Stimulated activated CD8-positive, alpha-beta memory T cell treated with anti-CD3 and anti-CD28 coated beads, Interleukin-4, amount 100 ng/mL, for 24 hours (primary cell): ENCODE measurements around the gene SESN3.
"Not testable (repeated sequence)": the region's sequence is repeated elsewhere in the genome, so short reads cannot be mapped to it uniquely, and the experiment has no call there.

Experiments
- DNase-seq: peaks from one replicate; pipeline ENCODE4 v3.0.0-alpha.2; 2020; ENCODE audit warnings: low read depth

Gene SESN3, protein sequence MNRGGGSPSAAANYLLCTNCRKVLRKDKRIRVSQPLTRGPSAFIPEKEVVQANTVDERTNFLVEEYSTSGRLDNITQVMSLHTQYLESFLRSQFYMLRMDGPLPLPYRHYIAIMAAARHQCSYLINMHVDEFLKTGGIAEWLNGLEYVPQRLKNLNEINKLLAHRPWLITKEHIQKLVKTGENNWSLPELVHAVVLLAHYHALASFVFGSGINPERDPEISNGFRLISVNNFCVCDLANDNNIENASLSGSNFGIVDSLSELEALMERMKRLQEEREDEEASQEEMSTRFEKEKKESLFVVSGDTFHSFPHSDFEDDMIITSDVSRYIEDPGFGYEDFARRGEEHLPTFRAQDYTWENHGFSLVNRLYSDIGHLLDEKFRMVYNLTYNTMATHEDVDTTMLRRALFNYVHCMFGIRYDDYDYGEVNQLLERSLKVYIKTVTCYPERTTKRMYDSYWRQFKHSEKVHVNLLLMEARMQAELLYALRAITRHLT

DNA sequence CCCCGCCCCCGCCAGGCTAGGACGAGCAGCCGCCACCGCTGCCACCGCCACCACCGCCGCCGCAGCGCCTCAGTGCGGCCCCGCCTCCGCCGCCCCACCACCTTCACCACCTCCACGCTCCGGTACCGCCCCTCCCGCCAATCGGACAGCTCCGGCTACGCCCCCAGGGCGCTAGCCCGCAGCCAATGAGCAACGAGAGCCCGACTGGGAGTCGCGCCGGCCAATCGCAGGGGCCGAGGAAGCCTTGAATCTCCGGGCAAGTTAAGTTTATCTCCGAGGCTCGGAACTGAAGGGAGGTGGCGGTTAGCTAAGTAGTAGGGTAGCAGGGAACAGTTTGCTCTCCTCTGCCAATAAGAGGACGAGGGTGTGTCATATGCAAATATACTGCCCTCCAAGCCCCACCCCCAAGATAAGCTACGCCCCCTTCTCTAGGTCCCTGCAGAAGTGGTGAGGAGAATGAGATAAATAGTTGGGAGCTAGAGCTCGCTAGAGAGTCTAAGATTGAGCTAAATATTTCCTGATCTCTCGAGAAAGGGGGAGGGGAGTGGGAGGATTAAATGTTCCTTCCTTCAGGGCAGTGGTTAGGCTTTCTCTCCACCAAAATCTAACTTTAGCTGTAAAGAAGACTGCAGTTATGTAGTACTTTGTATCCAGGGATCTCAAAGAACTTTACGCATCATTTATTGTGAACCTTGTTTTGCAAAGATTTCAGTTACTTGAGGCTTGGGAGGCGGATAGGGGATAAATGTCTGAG, at the start of gene SESN3:
TSS of gene SESN3 (minus strand) at position 76 of the 754 bp plus-strand sequence. CDS start 342 bp downstream, outside the sequence.
- DNase-seq: peak; percentile 97

DNA sequence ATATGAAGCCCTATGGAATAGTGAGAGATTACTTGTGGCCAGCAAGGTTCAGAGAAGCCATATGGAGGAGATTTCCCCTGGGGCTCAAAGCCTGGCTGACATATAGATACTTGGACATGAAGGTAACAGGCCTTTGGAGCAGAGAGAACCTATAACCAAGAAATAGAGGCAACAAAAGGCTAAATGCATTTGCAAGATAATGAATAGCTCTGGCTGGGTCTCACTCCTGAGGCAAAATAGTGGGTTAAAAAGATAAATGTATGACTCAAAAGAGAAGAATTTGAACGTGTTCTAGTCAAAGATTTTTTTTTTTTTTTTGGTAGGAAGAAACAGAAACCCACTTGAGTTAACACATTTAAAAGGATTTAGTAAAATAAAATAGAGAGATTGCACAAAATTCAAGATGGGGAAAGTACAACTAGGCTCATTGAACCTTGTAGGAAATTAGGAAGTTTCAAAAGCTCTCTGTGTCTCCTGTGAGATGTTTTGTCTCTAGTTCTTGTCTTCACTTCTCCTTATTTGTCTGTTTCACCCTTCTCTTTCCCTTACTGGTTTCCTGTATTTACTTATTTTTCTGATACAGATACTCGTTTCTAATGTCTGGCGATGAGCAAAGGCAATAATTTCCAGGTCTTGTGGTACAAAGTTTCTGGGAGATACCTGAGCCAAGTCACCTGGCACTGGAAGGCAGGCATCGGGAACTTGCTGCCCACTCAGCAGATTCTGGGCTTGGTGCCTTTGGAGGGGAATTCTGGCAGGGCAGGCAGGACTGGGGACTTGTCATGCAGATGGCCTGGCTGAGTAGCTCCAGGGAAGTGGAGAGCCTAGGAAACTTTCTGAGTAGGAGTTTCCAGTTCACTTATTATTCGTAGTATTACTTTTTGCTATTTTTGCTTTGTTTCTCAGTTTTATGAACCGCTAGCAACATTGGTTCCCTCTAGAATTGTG, 49.2 kb upstream of the SESN3 start:
- no peak for DNase-seq

DNA sequence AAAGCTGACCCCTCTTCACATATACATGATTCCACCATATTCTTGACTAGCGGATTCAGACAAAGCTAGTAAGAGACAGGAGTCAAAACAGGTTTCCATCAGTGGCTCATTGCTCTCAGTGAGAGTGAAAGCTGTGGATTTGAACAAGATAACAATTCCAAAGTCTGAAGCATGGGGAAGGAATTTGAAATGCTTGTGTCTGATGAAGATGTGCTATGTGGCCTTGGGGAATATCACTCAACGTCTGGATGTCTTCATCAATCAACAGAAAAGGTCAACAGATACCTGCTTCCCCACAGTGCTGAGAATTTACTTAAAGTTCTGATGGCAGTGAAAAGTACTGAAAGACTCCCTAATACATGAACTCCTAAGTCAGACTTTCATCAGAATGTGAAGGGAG, 46.9 kb upstream of the SESN3 start:
- no peak for DNase-seq

DNA sequence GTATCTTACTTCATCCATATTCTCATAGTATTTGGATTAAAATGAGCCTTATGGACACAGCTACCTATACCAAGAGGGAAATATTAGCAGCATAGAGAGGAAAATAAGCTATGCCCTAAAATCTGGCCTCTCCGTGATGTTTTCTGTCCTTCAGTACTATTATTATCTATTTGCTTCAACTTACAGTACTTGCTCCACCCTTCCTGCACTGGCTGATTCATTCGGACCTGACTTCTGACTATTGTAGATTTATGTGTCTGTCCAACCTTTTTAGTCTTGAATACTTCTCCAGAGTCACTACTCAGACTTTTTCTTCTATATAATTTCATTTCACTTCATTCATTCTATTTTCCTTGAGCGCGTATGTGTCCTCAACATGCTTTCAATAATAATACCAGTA, 45.1 kb upstream of the SESN3 start:
- DNase-seq: no peak

DNA sequence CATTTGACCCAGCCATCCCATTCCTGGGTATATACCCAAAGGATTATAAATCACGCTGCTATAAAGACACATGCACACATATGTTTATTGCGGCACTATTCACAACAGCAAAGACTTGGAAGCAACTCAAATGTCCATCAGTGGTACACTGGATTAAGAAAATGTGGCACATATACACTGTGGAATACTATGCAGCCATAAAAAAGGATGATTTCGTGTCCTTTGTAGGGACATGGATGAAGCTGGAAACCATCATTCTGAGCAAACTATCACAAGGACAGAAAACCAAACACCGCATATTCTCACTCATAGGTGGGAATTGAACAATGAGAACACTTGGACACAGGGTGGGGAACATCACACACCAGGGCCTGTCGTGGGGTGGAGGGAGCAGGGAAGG, 42.6 kb upstream of the SESN3 start:
- DNase-seq: not testable (repeated sequence)

DNA sequence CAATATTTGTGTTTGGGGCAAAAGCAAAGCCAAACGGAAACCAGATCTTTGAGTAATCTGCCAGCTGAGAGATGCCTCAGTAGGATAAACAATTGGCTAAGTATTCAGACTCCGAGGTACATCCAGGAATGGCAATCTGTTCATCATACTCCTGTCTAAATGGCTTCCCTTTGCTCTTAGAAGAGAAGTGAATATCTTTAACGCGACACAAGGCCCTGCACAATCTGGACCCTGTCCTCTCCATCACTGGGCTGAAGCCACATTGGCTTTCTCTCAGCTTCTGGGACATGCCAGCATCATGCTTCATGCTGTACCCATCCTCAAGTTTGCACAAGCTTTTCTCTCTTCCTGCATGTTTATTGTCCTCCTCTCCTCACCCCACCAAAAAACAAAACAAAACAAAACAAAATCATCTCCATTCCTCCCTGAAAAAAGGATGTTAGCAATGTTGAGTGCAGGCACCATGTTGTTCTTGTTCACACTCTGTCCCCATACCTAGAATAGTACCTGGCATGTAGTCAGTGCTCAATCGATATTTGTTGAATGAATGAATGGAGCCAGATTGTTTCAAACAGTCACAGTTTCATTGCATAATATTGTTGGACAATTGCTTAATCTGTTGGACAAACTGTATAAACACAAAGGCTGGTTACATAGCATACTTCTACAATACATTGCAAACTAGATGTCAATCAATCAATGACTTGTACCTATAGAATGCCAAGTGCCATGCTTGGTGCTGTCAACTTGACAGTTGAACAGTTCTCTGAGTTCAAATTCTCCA, 38.2 kb upstream of the SESN3 start:
- no peak for DNase-seq

DNA sequence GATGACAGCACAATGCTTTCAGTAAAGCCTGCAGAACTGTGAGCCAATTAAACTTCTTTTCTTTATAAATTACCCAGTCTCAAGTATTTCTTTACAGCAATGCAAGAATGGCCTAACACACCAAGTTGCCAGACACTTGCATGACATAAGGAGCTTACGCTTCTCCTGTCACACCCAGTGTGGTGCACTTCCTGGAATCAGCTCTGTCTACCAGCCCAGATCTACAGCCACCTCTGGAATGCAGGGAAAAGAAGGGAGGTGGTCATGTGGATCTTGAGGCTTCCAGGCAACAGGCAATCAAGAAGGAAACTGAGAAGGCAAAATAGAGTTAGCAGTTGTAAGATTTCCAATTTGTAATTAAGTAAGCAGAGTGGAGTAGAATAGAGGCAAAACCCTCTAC, 37.4 kb upstream of the SESN3 start:
- no peak for DNase-seq

DNA sequence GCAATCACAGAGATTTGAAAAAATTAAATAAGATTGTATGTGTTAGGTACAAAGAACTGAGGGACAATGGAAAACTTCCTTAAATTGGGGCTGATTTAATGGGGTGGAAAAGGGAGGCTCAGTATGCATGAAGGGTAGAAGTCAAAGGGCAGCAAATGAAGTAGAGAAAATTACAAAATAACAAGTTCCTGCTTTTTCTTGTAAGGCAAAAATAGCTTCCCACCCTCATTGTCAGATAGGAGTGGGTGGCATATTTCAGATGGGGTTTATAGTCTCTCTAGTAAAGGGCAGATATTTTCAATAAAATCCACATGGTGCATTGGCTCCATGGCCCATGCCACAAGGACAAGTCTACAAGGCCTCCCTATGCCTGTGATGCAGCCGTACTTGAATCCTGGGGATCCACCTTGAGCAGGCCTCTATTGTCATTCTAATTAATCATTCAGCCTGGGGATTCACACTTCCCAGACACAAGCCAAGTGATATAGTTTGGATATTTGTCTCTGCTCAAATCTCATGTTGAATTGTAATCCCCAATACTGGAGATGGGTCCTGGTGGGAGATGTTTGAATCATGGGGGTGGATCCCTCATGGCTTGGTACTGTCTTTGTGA, 36.7 kb upstream of the SESN3 start:
- DNase-seq: no peak

DNA sequence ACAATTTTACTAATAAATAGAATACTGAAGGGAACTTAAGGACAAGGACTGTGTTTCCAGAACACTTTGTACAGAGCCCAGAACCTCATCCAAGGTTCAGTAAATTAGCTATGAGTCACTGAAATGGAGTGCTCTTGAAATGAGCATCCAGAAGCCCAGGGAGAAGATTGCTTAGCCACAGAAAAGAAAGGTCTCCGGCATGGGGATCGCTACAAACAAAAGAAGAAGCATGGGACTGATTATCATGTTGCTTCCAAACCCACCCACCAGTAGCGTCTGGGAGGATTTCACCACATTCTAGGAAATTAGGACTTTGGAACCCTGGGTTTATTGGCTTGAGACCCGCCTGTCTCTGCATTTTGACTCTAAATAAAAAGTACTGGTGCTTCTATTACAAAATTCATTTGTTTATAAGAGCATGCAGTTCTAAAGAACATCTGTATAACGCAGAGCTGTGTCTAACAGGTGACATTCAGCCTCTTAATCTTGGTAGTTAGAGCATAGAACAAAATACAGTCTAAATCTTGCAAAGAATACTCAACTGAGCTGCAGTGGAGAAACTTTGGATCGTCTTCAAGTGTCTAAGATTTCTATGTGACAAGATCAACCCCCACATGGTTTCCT, 35.9 kb upstream of the SESN3 start:
- no peak for DNase-seq

DNA sequence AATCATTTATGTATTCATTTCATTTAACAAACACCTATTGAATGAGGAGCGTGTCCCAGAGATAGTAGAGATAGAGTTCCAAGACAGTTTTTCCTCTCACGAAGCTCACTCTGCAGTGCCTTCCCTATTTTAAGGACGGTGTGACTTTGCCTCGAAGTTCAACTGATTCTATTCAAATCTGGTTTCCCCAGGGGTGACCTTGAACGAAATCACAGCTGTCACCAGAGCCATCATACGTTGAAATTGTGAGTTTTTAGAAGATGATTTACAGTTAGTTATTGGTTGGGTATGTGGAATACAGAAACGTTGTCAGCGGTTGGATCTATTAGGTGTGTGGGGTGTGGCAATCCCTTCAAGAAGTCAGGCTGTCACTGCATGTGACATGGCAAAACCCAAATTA, 33.9 kb upstream of the SESN3 start:
- DNase-seq: no peak

DNA sequence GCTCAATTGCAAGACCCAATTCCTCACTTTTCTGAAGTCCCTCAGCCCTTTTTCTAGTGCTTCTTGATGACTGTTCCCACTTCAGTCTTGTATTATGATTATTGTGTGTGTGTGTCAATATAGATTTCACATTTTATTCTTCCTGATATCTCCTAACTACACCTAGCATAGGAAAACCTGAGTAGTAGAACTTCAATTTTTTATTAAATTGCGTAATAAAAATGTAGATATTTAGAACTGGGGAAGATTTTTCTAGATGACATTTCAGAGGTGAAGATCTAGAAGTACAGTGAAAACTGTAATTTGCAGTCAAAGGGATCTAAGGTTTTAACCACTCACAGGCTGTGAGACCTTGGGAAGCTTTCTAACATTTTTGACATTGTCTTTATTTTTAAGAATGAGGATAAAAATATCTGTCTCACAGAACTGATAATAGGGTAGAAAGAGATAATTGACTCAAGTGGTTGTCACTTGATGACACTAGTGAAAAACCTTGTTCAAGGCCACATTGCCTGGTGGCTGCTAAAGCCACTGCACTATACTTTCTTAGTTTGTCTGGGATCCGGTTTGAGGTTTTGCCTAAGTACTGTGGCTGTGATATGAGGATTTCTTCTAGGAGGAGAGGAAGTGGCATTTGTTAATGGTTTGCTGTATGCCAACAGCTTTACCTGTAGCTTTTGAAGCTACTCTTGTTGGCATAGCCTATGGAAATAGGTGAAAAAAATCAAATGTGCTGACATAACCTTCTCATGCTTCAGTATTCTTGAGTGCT, 32.2 kb upstream of the SESN3 start:
- DNase-seq: no peak

DNA sequence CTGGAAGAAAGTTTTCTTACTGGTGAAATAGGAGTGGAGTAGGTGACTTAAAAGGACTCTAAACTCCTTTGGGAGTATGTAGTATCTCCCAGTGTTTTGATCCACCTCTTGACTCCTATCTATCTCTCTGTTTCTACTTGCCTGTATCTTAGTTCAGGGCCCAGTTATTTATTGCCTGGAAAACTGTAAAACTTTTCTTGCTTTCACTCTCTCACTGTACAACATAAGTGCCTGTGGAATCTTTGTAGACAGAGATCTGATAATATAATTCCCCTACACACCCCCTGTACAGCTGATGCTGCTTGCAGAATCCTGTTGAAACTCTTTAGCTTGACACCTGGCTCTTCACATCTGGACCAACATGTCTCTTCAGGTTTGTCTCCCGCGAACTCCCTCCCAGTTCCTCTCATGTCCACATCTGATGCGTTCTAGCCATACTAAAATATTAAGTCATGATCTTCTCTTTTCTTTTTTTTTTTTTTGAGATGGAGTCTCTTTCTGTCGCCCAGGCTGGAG, 26.5 kb upstream of the SESN3 start:
- DNase-seq: no peak

DNA sequence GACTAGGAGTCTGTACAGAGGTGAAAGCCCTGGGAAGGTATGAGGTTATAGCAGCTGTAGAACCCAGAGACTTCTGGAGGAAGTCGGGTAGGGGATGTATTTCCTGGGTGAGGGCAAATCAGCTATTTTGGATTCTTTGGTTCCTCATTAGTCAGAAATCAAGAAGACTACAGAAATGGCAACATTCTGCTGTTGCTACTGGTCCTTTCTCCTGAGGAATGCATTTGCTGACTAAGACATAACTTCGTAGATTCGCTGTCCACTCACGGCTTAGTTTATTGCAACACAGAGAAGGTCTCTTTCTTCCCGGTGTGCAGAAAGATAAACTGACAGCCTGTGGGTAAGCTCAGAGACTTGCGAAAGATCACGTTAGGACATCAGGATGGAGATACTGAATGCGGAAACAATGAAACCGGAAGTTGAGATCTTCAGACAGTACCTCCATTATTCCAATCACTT, 25.3 kb upstream of the SESN3 start:
- no peak for DNase-seq

DNA sequence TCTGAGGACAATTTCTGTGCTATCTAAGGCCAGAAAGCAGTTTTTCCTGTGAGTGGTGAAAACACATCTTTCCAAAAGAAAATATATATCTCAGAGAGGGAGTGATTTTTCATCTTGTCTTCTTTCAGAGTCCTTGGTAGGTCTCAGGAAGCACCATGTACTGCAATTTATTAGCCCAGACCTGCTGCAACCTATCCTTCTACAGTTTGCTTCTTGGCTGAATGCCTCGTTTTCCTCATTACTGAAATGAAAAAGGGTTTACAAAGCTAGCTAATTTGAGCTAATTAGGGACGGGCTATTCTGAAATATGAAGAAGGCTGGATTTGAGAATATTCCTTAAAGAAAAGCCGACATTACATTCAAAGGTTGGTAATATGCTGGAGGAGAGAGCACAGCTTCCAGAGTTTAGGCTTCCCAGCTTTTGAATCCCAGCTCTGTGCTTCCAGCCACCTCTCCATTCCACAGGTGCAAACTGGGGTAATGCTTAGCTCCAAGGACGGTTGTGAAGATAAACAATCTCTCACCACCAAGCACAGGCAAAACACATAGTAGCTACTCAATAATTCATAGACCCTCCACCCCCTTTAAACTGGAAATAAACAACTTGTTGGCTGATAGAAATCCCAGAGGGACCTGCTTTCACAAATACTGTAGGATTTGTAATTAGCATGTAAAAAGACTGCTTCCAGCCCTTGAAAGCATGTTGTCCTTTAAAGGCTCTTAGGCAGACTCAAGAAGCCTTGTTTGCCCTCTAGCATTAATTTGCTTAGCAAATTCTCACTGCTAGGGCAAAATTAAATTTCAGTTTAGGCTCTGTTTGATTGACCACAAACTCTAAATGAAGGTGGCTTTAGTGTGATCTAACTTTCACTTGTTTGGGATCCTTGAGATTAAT, 24.5 kb upstream of the SESN3 start:
- DNase-seq: no peak

DNA sequence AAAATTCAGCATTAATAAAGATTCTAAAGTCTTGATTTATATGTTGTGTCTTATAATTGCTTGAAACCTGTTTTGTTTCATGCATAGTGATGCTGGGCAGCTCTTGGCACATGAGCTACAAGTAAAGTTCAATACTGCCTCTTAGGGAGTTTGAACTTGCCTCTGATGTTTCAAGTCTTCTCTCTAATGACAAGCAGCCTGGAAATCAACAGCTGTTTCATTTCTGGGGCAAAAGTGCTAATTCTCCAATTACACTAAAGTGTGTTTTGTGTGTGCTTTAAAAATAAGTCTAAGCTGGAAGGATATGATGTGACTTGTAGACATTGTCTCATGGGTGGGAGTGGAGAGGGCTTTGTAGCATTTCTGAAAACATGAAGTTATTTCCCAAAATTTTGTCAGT, 23.7 kb upstream of the SESN3 start:
- no peak for DNase-seq

DNA sequence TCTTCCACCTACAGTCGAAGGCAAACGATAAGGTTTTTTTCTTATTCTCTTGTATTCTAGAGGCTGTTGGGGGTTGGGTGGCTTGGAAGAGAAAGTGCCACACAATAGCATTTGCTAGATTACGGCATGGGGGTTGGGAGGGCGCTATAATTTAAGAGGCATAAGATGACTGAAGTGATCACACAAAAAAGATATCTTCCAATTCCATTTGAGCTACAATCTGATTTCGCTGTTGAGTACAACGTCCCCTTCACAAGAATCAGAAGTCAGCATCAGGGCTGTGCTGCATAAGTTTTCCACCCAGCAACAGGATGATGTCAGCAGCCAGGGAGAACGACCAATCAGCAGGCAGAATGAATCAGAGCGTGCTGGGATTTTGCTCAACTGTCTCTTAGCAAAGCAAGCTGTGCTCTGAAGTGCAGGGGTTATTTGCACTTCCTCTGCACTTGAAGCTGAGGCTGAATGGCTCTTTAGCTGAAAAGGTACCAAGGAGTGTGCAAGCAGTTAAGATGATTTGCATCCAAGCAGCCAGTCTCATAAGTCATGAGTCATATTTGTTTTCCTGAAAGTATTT, 23.2 kb upstream of the SESN3 start:
- peak; percentile 47 for DNase-seq

DNA sequence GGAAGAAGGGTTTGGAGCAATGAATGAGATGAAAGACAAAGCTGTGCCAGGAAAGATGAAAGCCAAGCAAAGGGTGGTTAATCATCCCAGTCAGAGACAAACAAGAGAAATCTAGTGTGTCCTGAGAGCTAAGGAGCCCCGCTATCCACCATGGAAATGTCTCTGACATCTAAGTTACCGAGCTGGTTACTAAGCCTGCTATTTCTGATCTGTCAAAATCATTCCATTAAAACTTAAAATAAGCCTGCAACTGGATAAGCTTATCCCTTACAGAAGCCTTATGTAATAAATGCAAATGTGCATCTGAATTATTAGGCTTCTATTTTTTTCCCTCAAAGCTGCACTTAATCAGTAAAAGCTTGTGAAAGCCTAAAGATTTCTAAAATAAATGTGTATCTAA, 22.1 kb upstream of the SESN3 start:
- DNase-seq: no peak

DNA sequence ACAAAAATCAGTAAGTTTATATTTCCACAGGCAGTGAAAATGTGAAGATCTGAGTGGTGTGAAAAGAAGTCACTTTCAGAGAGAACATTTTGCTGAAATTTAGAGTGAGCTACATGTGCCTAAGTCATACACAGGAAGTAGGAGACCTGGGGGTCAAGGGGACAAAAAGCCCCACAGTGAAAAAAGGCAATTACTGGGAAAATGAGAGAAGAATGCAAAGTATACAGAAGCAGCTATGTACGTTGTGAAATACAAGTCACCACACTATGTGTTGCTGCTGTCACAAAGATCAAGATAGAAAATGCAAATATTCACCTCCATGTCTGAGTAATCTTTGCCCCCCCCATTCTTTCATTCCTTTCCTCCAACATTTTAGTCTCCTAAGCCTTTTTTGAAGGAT, 21.6 kb upstream of the SESN3 start:
- no peak for DNase-seq
